AG08396 (cell line): ENCODE results near the gene WIPI1.
"Not testable (repeated sequence)": the region's sequence is repeated elsewhere in the genome, so short reads cannot be mapped to it uniquely, and the experiment has no call there.

Experiments used
- DNase-seq: peaks from one replicate; pipeline ENCODE4 v3.0.0; 2012; ENCODE audit warnings: low spot score, mixed read lengths

The WIPI1 gene

DNA sequence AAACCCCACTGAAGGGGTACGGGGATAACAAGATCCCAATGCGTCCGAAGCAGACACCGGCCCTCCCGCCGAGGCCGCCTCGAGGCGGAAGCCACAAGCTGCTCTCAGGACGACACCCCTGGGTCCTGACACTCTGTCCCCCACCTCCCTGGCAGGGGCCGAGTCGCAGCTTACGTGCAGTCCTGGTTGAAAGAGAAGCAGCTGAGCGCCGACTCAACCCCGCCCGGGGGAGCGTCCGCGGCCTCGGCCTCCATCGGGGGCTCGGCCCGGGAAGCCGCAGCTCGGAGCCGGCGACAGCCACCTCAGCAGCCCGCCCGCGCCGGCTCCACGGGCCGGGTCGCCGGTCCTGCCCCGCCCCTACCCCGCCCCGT is at the start of gene WIPI1:
Gene WIPI1, minus strand, starts transcription at position 329 of the 371 bp plus-strand sequence. Its CDS starts 75 bp downstream, at position 254.
- DNase-seq = no peak

- DNase-seq = no peak
Measured at GRCh38 chr17:68505951-68506350, 48.7 kb upstream of the WIPI1 start.

- DNase-seq = no peak
Measured at GRCh38 chr17:68501074-68501473, 43.8 kb upstream of the WIPI1 start.

GRCh38 chr17:68499587-68499986 is 42.3 kb upstream of the WIPI1 start:
- no peak for DNase-seq

GRCh38 chr17:68498479-68499326 is 41.4 kb upstream of the WIPI1 start:
- DNase-seq = no peak

- no peak for DNase-seq
Measured at GRCh38 chr17:68497885-68498319, 40.6 kb upstream of the WIPI1 start.

DNA sequence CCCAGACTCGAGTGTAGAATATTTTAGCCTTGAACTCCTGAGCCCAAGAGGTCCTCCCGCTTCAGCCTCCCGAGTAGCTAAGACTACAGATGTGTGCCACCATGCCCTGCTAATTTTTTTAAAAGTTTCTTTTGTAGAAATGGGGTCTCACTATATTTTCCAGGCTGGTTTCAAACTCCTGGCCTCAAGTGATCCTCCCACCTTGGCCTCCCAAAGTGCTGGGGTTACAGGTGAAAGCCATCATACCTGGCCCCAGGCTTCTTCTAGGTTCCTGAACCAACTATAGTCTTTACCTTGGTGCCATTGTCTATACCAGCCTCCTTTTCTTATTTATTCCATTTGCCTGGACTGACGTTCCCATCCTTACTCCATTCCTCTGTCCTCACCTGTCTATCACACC is 37.8 kb upstream of the WIPI1 start:
- no peak for DNase-seq

GRCh38 chr17:68492394-68493054 is 35.2 kb upstream of the WIPI1 start:
- not testable (repeated sequence) for DNase-seq

DNA sequence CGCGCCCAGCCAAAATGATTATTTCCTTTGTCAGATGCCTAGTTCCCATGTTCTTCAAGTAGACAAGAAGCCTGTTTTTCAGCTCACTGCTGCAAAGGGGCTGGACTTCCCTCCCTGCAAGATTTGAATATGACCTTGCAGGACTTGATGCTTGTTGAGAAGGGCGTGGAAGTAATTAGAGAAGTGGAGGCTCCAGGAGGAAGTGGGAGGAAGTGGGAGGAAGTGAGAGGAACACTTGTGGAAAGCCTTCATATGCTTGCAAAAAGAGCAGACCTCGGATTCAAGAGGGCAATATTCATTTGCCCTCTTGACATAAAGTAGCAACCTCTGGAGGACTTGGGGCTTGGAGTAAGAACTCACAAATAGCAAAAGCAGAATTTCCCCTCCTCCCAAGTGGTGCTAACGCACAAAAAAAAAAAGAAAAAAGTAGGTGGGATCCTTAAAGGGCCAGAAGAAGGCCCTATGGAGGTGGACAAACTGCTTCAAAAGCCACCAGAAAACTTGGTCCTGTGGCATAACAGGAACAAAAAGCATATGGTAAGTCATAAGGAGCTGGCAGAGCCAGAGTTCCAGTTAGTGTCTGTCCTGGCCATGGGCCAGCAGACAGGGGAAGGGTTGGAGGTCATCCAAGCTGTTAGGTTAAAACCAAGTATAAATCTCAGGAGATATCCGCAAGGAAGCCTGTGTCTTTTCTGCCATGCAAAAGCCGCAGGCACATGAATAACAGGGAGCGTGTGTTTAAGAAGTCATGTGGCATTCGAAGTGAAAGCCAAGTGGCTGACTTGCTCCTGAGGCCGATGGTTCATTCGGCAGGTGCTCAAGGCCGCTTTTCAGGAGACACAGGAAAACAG is 34.3 kb upstream of the WIPI1 start:
- DNase-seq = no peak

- DNase-seq = no peak
Measured at GRCh38 chr17:68489919-68490318, 32.6 kb upstream of the WIPI1 start.

DNA sequence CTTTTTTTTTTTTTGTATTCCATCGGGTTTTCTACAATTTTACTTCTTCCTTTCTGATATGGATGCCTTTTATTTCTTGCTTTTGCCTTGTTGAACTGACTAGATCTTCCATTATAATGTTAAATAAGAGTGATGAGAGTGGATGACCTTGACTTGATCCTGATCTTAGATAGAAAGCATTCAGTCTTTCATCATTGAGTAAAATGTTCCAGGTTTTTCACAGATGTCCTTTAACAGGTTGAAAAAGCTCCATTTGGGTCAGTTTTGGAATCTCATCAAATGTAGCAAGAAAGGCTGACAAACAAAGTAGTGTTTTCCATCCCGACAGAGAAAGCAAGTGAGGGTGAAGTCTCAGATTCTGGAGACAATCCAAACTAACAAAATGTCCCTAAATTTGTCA is 27.2 kb upstream of the WIPI1 start:
- DNase-seq = no peak

GRCh38 chr17:68482576-68483041 is 25.3 kb upstream of the WIPI1 start:
- no peak for DNase-seq

GRCh38 chr17:68480885-68481284 is 23.6 kb upstream of the WIPI1 start:
- no peak for DNase-seq

GRCh38 chr17:68470961-68471360 is 13.7 kb upstream of the WIPI1 start:
- DNase-seq = no peak

GRCh38 chr17:68468788-68469187 is 11.5 kb upstream of the WIPI1 start:
- no peak for DNase-seq

DNA sequence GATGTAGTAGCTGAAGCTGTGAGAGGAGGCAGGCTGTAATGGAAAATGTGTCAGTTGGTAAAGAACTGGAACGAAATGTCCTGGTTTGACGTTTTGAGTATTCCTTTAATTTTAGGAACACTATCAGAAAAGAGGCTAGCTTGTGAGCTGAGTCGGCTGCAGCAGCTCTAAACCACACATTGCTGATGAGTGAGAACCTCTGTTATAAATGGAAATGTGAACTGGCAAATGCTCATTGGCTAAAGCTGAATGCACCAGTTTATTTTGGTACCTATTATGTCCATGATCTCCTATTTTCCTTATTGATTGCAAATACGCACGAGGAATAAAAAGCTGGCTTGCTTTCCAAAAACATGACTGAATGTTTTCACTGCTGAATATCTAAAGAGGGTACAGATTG is 11.0 kb upstream of the WIPI1 start:
- no peak for DNase-seq

DNA sequence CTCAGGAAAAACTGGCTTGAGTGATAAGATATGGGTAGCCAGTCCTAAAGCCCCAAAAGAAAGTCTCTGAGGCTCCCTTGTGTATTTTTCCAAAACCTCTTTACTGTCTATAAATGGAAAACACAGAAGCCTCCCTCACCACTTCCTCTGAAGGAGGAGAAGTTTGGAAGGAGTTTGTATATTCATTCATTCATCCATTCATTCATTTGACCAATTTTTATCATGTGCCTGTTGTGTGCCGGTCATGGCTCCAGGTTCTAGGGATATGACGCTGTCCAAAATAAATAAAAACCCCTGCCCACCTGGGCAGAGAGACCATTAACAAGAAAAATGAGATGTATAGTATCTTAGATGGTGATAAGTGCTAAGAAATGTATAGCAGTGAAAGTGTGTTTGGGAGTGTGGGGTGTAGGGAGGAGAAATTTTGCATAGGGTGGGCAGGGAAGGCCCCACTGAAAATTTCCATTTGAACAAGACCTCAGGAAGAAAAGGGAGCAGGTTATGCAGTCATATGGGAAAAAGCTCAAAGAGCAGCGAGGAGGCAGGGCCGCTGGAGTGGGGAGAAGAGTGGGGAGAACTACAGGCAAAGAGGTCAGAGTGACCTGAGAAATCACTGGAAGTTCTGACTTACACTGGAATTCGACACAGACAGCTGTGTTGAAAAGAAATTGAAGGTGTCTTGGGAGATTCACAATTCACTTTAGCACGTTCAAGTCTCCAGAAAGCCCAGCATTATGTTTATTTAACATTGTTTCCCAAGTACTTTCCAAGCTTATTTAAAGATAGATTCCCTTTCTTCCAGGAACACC is 6.1 kb upstream of the WIPI1 start:
- no peak for DNase-seq

GRCh38 chr17:68462381-68463210 is 5.3 kb upstream of the WIPI1 start:
- peak; percentile 72 for DNase-seq

DNA sequence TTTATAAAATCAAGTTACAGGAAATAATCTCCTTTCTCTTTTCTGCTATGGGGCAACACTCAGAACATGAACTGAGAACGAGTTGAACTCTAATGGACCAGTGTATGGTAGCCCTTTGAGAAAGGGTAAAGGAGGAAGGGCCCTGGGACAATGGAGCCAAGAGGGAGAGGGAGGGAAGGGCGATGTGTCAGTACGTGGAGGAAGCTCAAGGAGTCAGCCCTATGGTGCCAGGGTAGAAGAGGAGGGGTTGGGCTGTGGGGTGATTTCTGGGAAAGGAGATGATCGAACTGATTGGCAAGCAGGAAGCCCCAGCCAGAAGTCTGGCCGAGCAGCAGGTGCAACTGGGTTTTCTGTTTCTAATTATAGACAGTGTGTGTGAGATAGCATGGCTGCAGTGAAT is 4.3 kb upstream of the WIPI1 start:
- DNase-seq = no peak

DNA sequence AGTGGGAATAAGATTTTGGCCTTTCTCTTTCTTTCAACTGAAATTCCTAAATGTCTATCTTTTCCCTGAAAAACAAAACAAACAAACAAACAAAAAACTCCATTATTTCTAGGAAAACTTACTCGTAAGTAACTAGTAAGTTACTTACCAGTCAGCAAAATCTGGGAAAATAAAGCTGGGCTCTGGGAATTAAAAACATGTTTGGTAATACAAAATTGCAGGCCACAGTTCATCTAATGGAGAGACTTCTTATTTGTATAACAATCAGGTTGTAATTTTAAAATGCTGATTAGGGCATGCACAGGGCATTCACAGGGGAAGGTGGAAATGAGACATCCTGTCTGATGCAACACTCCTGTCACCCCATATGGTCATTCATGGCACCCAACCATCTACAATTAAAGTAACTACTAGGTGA is 3.8 kb upstream of the WIPI1 start:
- DNase-seq = no peak

DNA sequence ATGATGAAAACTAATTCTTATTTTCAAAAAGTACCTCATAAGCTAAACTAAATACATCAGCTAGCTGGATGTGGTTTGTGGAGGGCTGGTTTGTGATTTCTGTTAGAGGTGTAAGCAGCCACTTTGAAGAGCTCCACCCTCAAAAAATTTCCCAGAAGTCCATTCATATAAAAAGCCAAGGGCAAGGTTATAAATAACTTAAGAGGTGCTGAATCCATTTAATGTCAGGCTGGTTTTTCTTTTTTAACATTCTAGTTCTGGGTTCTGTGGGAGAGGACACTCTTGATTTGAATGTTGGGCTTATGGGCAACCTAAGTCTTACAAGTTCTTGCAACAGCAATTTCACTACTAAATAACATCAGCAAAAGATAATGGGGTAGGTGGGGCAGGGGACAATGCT is 3.4 kb upstream of the WIPI1 start:
- no peak for DNase-seq
